ENCODE results near the gene ITGA5.

ITGA5 gene

GRCh38 chr12:54428050-54429013 is 9.3 kb upstream of the ITGA5 start:
- no peaks in the 10 kb centered on the region for H4K20me1 ChIP-seq (ENCODE audit: control insufficient read depth, insufficient read depth, low read depth, low read length)
- H3K4me2 ChIP-seq (ENCODE audit: low read length), result no peak overlapping the region
- H3K27me3 ChIP-seq (ENCODE audit: control insufficient read depth, low read length), result peaks cover 80% of the 10 kb centered on the region
- H3K4me1 ChIP-seq (ENCODE audit: control insufficient read depth, low read length), result no peaks in the 10 kb centered on the region
- H3K36me3 ChIP-seq (ENCODE audit: control insufficient read depth, low read length), result no peaks in the 10 kb centered on the region
- H3K9me3 ChIP-seq (ENCODE audit: control insufficient read depth, insufficient read depth, low read length), result no peaks in the 10 kb centered on the region
- no peak overlapping the region for H3K4me3 ChIP-seq (ENCODE audit: low read length)
- H3F3A ChIP-seq (ENCODE audit: control insufficient read depth, insufficient read depth), result no peaks in the 10 kb centered on the region
- no peak for TF ChIP-seq EZH2phosphoT487 (IDR thresholded peaks at IDR 0.05; ENCODE audit: borderline replicate concordance, low read length)
- TF ChIP-seq, protein P1, sequence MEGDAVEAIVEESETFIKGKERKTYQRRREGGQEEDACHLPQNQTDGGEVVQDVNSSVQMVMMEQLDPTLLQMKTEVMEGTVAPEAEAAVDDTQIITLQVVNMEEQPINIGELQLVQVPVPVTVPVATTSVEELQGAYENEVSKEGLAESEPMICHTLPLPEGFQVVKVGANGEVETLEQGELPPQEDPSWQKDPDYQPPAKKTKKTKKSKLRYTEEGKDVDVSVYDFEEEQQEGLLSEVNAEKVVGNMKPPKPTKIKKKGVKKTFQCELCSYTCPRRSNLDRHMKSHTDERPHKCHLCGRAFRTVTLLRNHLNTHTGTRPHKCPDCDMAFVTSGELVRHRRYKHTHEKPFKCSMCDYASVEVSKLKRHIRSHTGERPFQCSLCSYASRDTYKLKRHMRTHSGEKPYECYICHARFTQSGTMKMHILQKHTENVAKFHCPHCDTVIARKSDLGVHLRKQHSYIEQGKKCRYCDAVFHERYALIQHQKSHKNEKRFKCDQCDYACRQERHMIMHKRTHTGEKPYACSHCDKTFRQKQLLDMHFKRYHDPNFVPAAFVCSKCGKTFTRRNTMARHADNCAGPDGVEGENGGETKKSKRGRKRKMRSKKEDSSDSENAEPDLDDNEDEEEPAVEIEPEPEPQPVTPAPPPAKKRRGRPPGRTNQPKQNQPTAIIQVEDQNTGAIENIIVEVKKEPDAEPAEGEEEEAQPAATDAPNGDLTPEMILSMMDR (IDR thresholded peaks at IDR 0.05; ENCODE audit: low read depth, low read length, poor library complexity, severe bottlenecking), result no peak
- H3K79me2 ChIP-seq (ENCODE audit: control insufficient read depth, low read length), result no peaks in the 10 kb centered on the region
- no peaks in the 10 kb centered on the region for H3K9me2 ChIP-seq (replicated peaks; ENCODE audit: control insufficient read depth, low read length)
- no peak overlapping the region for H3K27ac ChIP-seq (ENCODE audit: low read depth, low read length)

- no peak for TF ChIP-seq EZH2phosphoT487 (IDR thresholded peaks at IDR 0.05; ENCODE audit: borderline replicate concordance, low read length)
- TF ChIP-seq, protein P1 (IDR thresholded peaks at IDR 0.05; ENCODE audit: low read depth, low read length, poor library complexity, severe bottlenecking), result no peak
- Histone ChIP-seq H3K36me3 (ENCODE audit: control insufficient read depth, low read length) (no peaks in the 10 kb centered on the region), H3K4me2 (ENCODE audit: low read length) (no peak overlapping the region), H3K4me1 (ENCODE audit: control insufficient read depth, low read length) (no peaks in the 10 kb centered on the region), H3K4me3 (ENCODE audit: low read length) (no peak overlapping the region), H3K79me2 (ENCODE audit: control insufficient read depth, low read length) (no peaks in the 10 kb centered on the region), H3K9me2 (replicated peaks; ENCODE audit: control insufficient read depth, low read length) (no peaks in the 10 kb centered on the region), H3K27me3 (ENCODE audit: control insufficient read depth, low read length) (peaks cover 81% of the 10 kb centered on the region), H3K27ac (ENCODE audit: low read depth, low read length) (no peak overlapping the region), H3F3A (ENCODE audit: control insufficient read depth, insufficient read depth) (no peaks in the 10 kb centered on the region), H3K9me3 (ENCODE audit: control insufficient read depth, insufficient read depth, low read length) (no peaks in the 10 kb centered on the region), H4K20me1 (ENCODE audit: control insufficient read depth, insufficient read depth, low read depth, low read length) (no peaks in the 10 kb centered on the region)
Measured at GRCh38 chr12:54427106-54427505, 8.0 kb upstream of the ITGA5 start.

- TF ChIP-seq EZH2phosphoT487 (IDR thresholded peaks at IDR 0.05; ENCODE audit: borderline replicate concordance, low read length), result no peak
- TF ChIP-seq, protein P1 (IDR thresholded peaks at IDR 0.05; ENCODE audit: low read depth, low read length, poor library complexity, severe bottlenecking), result no peak
- no peaks in the 10 kb centered on the region for H3K9me3 ChIP-seq (ENCODE audit: control insufficient read depth, insufficient read depth, low read length)
- no peaks in the 10 kb centered on the region for H3K79me2 ChIP-seq (ENCODE audit: control insufficient read depth, low read length)
- H3K4me1 ChIP-seq (ENCODE audit: control insufficient read depth, low read length), result no peaks in the 10 kb centered on the region
- no peaks in the 10 kb centered on the region for H4K20me1 ChIP-seq (ENCODE audit: control insufficient read depth, insufficient read depth, low read depth, low read length)
- no peaks in the 10 kb centered on the region for H3F3A ChIP-seq (ENCODE audit: control insufficient read depth, insufficient read depth)
- H3K4me2 ChIP-seq (ENCODE audit: low read length), result no peak overlapping the region
- no peak overlapping the region for H3K27ac ChIP-seq (ENCODE audit: low read depth, low read length)
- no peaks in the 10 kb centered on the region for H3K9me2 ChIP-seq (replicated peaks; ENCODE audit: control insufficient read depth, low read length)
- H3K27me3 ChIP-seq (ENCODE audit: control insufficient read depth, low read length), result peaks cover 81% of the 10 kb centered on the region
- H3K4me3 ChIP-seq (ENCODE audit: low read length), result no peak overlapping the region
- no peaks in the 10 kb centered on the region for H3K36me3 ChIP-seq (ENCODE audit: control insufficient read depth, low read length)
Measured at GRCh38 chr12:54426690-54427089, 7.6 kb upstream of the ITGA5 start.
